Stimulated activated naive CD8-positive, alpha-beta T cell treated with anti-CD3 and anti-CD28 coated beads, Interleukin-15, Interleukin-2, amounts not matched to agents 100 ng/mL and 50 ng/mL, for 24 hours (primary cell): ENCODE data around the gene LDB2.

Experiments
- H3K27ac Mint-ChIP-seq: one replicate; pipeline ENCODE4 v1.8.0; 2021; ENCODE audit warnings: mild to moderate bottlenecking, mixed read lengths
- H3K27me3 Mint-ChIP-seq: one replicate; pipeline ENCODE4 v1.8.0; 2021; ENCODE audit warnings: mixed read lengths
- H3K36me3 Mint-ChIP-seq: one replicate; pipeline ENCODE4 v1.8.0; 2021; ENCODE audit warnings: low read depth, mixed read lengths
- H3K4me1 Mint-ChIP-seq: one replicate; pipeline ENCODE4 v1.8.0; 2021; ENCODE audit warnings: low read depth, mixed read lengths
- H3K4me3 Mint-ChIP-seq: one replicate; pipeline ENCODE4 v1.8.0; 2021; ENCODE audit warnings: mild to moderate bottlenecking, mixed read lengths
- H3K9me3 Mint-ChIP-seq: one replicate; pipeline ENCODE4 v1.8.0; 2021; ENCODE audit warnings: mixed read lengths

LDB2 gene

GRCh38 chr4:16464651-16465050 is 433.8 kb downstream of the LDB2 start:
- Mint-ChIP-seq H3K27ac (no peak overlapping the region), H3K4me3 (no peak overlapping the region), H3K27me3 (no peaks in the 10 kb centered on the region), H3K9me3 (no peaks in the 10 kb centered on the region), H3K36me3 (no peaks in the 10 kb centered on the region), H3K4me1 (no peaks in the 10 kb centered on the region)

GRCh38 chr4:16462656-16463055 is 435.8 kb downstream of the LDB2 start:
- no peaks in the 10 kb centered on the region for H3K36me3 Mint-ChIP-seq
- H3K27ac Mint-ChIP-seq = no peak overlapping the region
- no peak overlapping the region for H3K4me3 Mint-ChIP-seq
- H3K4me1 Mint-ChIP-seq = no peaks in the 10 kb centered on the region
- no peaks in the 10 kb centered on the region for H3K9me3 Mint-ChIP-seq
- H3K27me3 Mint-ChIP-seq = peaks cover 4% of the 10 kb centered on the region

DNA sequence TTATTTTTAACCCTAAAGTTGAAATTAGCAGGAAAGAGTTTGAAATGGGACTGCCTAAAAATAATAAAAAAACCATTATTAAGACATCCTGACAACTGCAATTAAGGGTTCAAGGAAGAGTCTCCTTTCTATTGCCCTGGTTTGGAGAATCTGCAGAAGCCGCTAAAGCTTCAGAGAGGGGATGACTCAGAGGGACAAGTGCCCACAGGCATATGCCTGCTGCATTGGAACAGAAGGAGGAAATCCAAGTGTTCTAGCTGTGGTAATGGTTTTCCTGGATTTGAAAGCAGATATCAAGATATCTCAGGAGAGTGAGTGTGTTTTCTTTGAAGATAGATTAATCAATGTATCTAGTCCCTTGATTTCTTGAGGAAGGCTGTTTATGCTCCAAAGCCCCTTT is 437.1 kb downstream of the LDB2 start:
- H3K4me3 Mint-ChIP-seq = no peak overlapping the region
- no peaks in the 10 kb centered on the region for H3K9me3 Mint-ChIP-seq
- H3K27me3 Mint-ChIP-seq = peaks cover 4% of the 10 kb centered on the region
- no peaks in the 10 kb centered on the region for H3K4me1 Mint-ChIP-seq
- no peak overlapping the region for H3K27ac Mint-ChIP-seq
- H3K36me3 Mint-ChIP-seq = no peaks in the 10 kb centered on the region

GRCh38 chr4:16457944-16458343 is 440.5 kb downstream of the LDB2 start:
- Mint-ChIP-seq H3K27ac (no peak overlapping the region), H3K4me3 (no peak overlapping the region), H3K4me1 (no peaks in the 10 kb centered on the region), H3K27me3 (peaks cover 4% of the 10 kb centered on the region), H3K36me3 (no peaks in the 10 kb centered on the region), H3K9me3 (no peaks in the 10 kb centered on the region)
